Regular cardiac myocyte (primary cell): ENCODE data around the gene FAM240B. TPM values are rescaled to one million over a fixed set of nuclear protein-coding genes. Genes with fewer than 3 reads are reported as not detected.

Source experiments
- total RNA-seq: library from RNA; depleted of rRNA; stranded (reverse); fragments of >200 nt; gene quantifications from 2 replicates; pipeline ENCODE4 v1.2.3, GENCODE V29; 2014

FAM240B gene
- total RNA-seq, result not detected in 2 replicates

GRCh38 chr9:38720083-38720745 lies at the start of gene FAM240B:
TSS of gene FAM240B (minus strand) at chr9:38720133. CDS start at chr9:38703999, 16,134 bp downstream.

Other genes with a start within 250 kb of the FAM240B start
- under 0.01 TPM in 1 of 2 replicates, not detected in the other for gene ANKRD18A, start 99.5 kb downstream of the FAM240B start, total RNA-seq